HG02973 (cell line): ENCODE data around the gene UBAC1.
A peak's percentile ranks its signal among the peaks of the same experiment; 100 is the strongest.
"Not testable (repeated sequence)": the region's sequence is repeated elsewhere in the genome, so short reads cannot be mapped to it uniquely, and the experiment has no call there.

ENCODE experiments used
- ATAC-seq: cut with Tn5 transposase; IDR thresholded peaks from one replicate; pipeline ENCODE4 v1.9.1; 2021; ENCODE audit warnings: moderate library complexity; ENCODE audit not compliant: unreplicated experiment

The UBAC1 gene

GRCh38 chr9:135923508-135923907 is 37.7 kb downstream of the UBAC1 start:
- ATAC-seq = no peak

- ATAC-seq = no peak
Observed at GRCh38 chr9:135921749-135922310, 39.3 kb downstream of the UBAC1 start.

- no peak for ATAC-seq
Observed at GRCh38 chr9:135920973-135921585, 40.1 kb downstream of the UBAC1 start.

GRCh38 chr9:135920256-135920930 is 40.8 kb downstream of the UBAC1 start:
- ATAC-seq = no peak

- ATAC-seq = no peak
Observed at GRCh38 chr9:135919318-135919890, 41.8 kb downstream of the UBAC1 start.

GRCh38 chr9:135916227-135916626 is 44.9 kb downstream of the UBAC1 start:
- not testable (repeated sequence) for ATAC-seq

- no peak for ATAC-seq
Observed at GRCh38 chr9:135914921-135915320, 46.3 kb downstream of the UBAC1 start.

- not testable (repeated sequence) for ATAC-seq
Observed at GRCh38 chr9:135911233-135911632, 49.9 kb downstream of the UBAC1 start.

- ATAC-seq = no peak
Observed at GRCh38 chr9:135910757-135911156, 50.4 kb downstream of the UBAC1 start.

GRCh38 chr9:135910216-135910615 is 51.0 kb downstream of the UBAC1 start:
- ATAC-seq = no peak

- ATAC-seq = no peak
Observed at GRCh38 chr9:135909371-135909770, 51.8 kb downstream of the UBAC1 start.

GRCh38 chr9:135908754-135909204 is 52.4 kb downstream of the UBAC1 start:
- no peak for ATAC-seq

GRCh38 chr9:135908093-135908753 is 53.0 kb downstream of the UBAC1 start:
- peak; percentile 15 for ATAC-seq

GRCh38 chr9:135907431-135908092 is 53.6 kb downstream of the UBAC1 start, which contains the start of gene CAMSAP1:
Gene CAMSAP1 (minus strand): TSS chr9:135907546. CDS start chr9:135907159, 387 bp downstream.
- ATAC-seq = peak; percentile 68

- ATAC-seq = peak; percentile 21
Observed at GRCh38 chr9:135907006-135907430, 54.2 kb downstream of the UBAC1 start.

- peak; percentile 13 for ATAC-seq
Observed at GRCh38 chr9:135906291-135907005, 54.7 kb downstream of the UBAC1 start.

GRCh38 chr9:135905380-135906258 is 55.6 kb downstream of the UBAC1 start:
- ATAC-seq = no peak

GRCh38 chr9:135903786-135904520 is 57.2 kb downstream of the UBAC1 start:
- no peak for ATAC-seq

GRCh38 chr9:135903358-135903656 is 57.9 kb downstream of the UBAC1 start:
- no peak for ATAC-seq
